SH-SY5Y (cell line): ENCODE data around the gene ABCD4.

Experiments
- GATA2 ChIP-seq: IDR thresholded peaks from 2 replicates; pipeline ENCODE4 v1.6.1; 2011; ENCODE audit warnings: mild to moderate bottlenecking, low read depth, low read length
- GATA3 ChIP-seq: IDR thresholded peaks from 2 replicates; pipeline ENCODE4 v1.6.1; 2011; ENCODE audit warnings: low read depth, mild to moderate bottlenecking, low read length, moderate library complexity

Gene ABCD4

DNA sequence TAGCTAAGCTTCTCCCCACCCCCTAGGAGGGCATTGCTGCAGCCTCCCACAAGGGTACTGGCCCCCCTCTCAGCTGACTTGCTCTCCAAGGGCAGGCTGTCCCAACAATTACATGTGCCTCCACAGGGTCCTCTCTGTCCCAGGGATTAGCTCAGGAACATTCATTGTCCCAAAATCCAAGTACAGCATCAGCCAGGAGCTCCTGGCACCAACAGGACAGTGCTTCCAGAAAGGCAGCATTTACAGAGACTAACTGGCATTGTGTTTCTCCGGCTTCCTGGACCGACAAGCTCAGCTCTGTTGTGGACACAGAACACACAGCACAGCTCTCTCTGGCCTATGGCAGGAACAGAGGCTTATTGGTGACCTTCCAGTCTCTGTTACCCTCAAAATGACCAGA lies 21.7 kb downstream of the ABCD4 start:
- TF ChIP-seq GATA3 (no peak), GATA2 (no peak)

DNA sequence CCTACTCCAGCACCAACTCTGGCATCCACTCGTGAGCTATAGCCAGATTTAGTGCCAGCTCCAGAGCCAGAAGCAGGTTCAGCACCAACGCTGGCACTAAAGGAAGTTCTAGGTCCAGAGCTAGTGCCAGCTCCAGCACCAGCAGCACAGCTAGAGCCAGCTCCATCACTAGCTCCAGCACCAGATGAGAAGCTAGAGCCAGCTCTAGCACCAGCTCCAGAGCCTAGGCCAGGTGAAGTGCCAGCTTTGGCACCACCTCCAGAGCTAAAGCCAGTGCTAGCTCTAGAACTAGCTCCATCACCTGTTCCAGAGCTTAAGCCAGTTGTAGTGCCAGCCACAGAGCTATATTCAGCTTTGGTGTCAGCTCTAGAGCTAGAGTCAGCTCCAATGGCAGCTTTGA lies 24.7 kb downstream of the ABCD4 start:
- TF ChIP-seq GATA2: no peak
- no peak for TF ChIP-seq GATA3

DNA sequence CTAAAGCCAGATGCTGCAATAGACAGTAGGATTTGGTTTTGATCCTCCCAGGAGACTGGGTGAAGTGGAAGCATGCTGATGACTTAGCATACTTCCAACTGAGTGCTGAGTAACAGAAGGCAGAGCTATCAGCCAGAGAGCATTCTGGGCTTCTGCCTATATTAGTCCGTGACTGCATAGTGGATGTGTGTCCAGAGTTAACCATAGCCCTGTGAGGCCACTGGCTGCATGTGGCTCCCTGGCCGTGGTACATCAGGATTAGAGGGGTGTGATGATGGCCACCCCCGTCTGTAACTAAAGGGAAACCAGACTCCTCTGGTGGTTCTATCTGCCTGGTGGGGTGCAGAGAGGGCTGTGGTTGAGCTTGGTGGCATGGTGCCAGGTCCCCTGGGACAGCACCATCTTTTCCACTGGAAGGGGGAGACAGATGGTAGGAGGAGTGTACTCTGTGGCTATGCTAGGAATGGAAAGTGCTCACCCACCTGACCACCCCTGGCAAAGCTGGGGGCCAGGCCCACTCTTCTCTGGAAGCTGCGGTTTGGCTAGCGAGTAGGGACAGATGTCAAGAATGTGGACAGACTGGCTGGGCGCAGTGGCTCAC lies 27.4 kb downstream of the ABCD4 start:
- TF ChIP-seq GATA3 (no peak), GATA2 (no peak)

- TF ChIP-seq GATA2 (no peak), GATA3 (no peak)
These were observed 31.4 kb downstream of the ABCD4 start for GRCh38 chr14:74271365-74271764.

DNA sequence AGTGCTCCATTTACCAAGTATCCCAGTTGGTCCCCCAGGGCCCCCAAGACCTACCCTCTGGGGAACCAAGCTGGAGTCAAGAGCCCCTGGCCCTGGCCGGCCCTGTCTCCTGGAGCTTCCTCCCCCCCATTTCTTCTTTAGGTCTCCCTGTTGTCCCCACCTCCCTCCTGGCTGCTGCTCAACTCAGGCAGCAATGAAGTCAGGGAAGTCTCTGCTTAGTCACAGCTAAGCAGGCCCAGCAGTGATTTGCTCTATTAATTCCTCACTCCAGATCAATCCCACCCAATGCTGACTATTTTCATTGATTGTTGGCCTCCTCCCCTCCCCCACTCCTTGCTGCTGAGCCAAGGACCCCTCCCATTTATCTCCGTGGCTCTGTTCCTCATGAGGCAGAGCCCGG lies 35.1 kb downstream of the ABCD4 start:
- TF ChIP-seq GATA3: no peak
- no peak for TF ChIP-seq GATA2

GRCh38 chr14:74265301-74265965 lies 37.3 kb downstream of the ABCD4 start:
- TF ChIP-seq GATA3: no peak
- TF ChIP-seq GATA2: no peak

- TF ChIP-seq GATA2: no peak
- no peak for TF ChIP-seq GATA3
These were observed 38.8 kb downstream of the ABCD4 start for GRCh38 chr14:74263921-74264320.

GRCh38 chr14:74263181-74263580 lies 39.6 kb downstream of the ABCD4 start:
- TF ChIP-seq GATA2 (no peak), GATA3 (no peak)

DNA sequence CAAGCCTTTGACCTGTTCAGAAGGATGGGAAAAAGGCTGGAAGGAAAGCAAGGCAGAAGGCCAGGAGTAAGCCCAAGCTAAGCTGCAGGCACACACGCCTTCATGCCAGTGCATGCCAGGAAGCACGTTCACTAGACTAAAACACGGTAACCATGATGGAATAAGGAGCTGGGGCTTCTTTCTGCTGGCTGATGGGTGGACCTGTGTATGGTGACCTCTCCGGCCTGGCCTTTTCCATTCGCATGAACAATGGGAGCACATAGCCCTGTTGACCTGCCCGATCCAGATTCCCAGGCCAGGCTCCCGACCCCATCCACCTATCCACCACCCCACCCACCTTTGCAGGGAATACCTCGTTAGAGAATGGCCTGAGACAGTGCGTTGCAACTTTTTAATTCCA lies 40.7 kb downstream of the ABCD4 start:
- TF ChIP-seq GATA3 (no peak), GATA2 (no peak)

GRCh38 chr14:74261288-74261687 lies 41.4 kb downstream of the ABCD4 start:
- no peak for TF ChIP-seq GATA3
- no peak for TF ChIP-seq GATA2

GRCh38 chr14:74260525-74261233 lies 42.1 kb downstream of the ABCD4 start:
- TF ChIP-seq GATA3: no peak
- TF ChIP-seq GATA2: no peak

- TF ChIP-seq GATA2 (no peak), GATA3 (no peak)
These were observed 43.2 kb downstream of the ABCD4 start for GRCh38 chr14:74259513-74259912.

- TF ChIP-seq GATA2 (no peak), GATA3 (no peak)
These were observed 44.0 kb downstream of the ABCD4 start for GRCh38 chr14:74258764-74259035.

DNA sequence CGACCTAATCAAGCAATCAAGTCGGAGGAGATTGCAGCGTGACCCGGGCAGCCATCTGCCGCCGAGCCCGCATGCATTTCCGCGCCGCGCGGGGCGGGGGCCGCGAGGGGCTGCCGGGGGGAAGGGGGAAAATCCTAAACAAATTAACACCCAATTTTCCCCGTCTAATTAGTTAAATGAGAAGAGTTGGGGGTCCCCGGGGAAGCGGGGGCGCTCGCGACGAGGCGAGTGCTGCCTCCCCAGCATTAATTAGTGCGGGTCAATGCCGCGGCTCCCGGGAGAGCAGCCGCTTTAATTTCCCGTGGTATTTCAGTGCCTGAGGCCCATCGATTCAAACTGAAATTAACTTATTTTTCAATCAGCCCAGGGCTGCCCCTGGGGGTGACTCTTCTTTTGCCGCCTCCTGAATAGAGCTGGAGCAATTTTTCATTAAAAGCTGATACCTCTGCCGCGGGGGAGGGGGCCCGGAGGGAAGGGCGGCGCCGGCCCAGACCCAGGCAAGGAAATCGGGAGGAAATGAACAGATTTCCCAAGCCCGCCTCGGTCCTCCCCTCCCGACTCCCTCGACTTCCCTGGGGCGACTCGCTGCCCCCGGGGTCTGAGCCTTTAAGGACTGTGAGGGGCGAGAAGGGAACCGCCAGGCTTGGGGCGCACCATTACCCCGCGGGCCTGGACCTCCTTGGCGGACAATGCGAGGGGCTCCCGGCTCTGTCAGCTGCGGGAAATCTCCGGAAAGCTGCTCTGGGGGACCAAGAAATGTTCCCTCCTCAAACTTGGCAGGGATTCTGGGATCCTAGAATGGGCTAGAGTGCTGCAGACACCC lies 44.6 kb downstream of the ABCD4 start:
- no peak for TF ChIP-seq GATA3
- no peak for TF ChIP-seq GATA2
